ENCODE measurements around the gene CEBPE.

- TF ChIP-seq EZH2 (IDR thresholded peaks at IDR 0.05) (no peak), POLR2AphosphoS5 (IDR thresholded peaks at IDR 0.05; ENCODE audit: low read depth, low read length) (no peak)
These were observed 42.2 kb downstream of the CEBPE start for GRCh38 chr14:23076785-23077408.
